Choroid plexus epithelial cell (primary cell): ENCODE data around the gene ICE2.

Experiments
- DNase-seq: peaks from one replicate; pipeline ENCODE4 v3.0.0-alpha.2; 2010; ENCODE audit warnings: low read depth
- H3K4me3 ChIP-seq: 2 replicates; pipeline ENCODE4 v1.5.1; 2011; ENCODE audit warnings: low read depth, mild to moderate bottlenecking, control low read depth, low read length, moderate library complexity
- CTCF ChIP-seq: conservative IDR thresholded peaks from 2 replicates; pipeline ENCODE4 v1.5.1; 2011; ENCODE audit warnings: low read depth, mild to moderate bottlenecking, control low read depth, inconsistent platforms, low read length, moderate library complexity

ICE2 gene

GRCh38 chr15:60375306-60375705 is 103.6 kb downstream of the ICE2 start:
- DNase-seq = no peak
- H3K4me3 ChIP-seq = no peak overlapping the region
- TF ChIP-seq CTCF = no peak

GRCh38 chr15:60374628-60375081 is 104.3 kb downstream of the ICE2 start:
- H3K4me3 ChIP-seq = no peak overlapping the region
- peak; percentile 97 for DNase-seq
- TF ChIP-seq CTCF = no peak

- TF ChIP-seq CTCF = no peak
- no peak overlapping the region for H3K4me3 ChIP-seq
- DNase-seq = no peak
Measured at GRCh38 chr15:60374209-60374608, 104.7 kb downstream of the ICE2 start.

- no peak for TF ChIP-seq CTCF
- DNase-seq = no peak
- no peak overlapping the region for H3K4me3 ChIP-seq
Measured at GRCh38 chr15:60373745-60374144, 105.2 kb downstream of the ICE2 start.

GRCh38 chr15:60373327-60373726 is 105.6 kb downstream of the ICE2 start:
- no peak for DNase-seq
- no peak overlapping the region for H3K4me3 ChIP-seq
- no peak for TF ChIP-seq CTCF

GRCh38 chr15:60372756-60373155 is 106.2 kb downstream of the ICE2 start:
- no peak for TF ChIP-seq CTCF

GRCh38 chr15:60372227-60372626 is 106.7 kb downstream of the ICE2 start:
- no peak for TF ChIP-seq CTCF
- no peak overlapping the region for H3K4me3 ChIP-seq
- DNase-seq = no peak

More at GRCh38 chr15:60372756-60373155, 106.2 kb downstream of the ICE2 start:
- DNase-seq = no peak
- H3K4me3 ChIP-seq = no peak overlapping the region
